Breast epithelium (tissue), 4 donors: Measurements from ENCODE around the gene ADCY5. TPM values are rescaled to one million over a fixed set of nuclear protein-coding genes. Genes with fewer than 3 reads are reported as not detected.
A peak's percentile ranks its signal among the peaks of the same experiment; 100 is the strongest.

Source experiments
- DNase-seq, 2 donors: peaks; one replicate each; pipeline ENCODE4 v3.0.0-alpha.2; 2019; ENCODE audit warnings: low spot score in 2 of 2
- H3K27ac ChIP-seq, 2 donors: fragments of 200-600 bp; sonication (generic) in 1 of 2; one replicate each; pipeline ENCODE4 v1.5.1; 2016 to 2019; ENCODE audit warnings: mild to moderate bottlenecking in 1 of 2
- H3K27me3 ChIP-seq, 2 donors: fragments of 200-600 bp; sonication (generic) in 1 of 2; one replicate each; pipeline versions ENCODE4 v1.5.1 to v1.6.0; 2017 to 2019; ENCODE audit warnings: control low read depth in 1 of 2, mild to moderate bottlenecking in 1 of 2
- H3K36me3 ChIP-seq: fragments of 200-600 bp; one replicate; pipeline ENCODE4 v1.5.1; 2019
- H3K4me1 ChIP-seq, 2 donors: fragments of 200-600 bp; sonication (generic); one replicate each; pipeline ENCODE4 v1.5.1; 2016 to 2019; ENCODE audit warnings: control low read depth in 1 of 2
- H3K4me3 ChIP-seq, 3 donors: fragments of 200-600 bp; sonication (generic); 1 replicate in 2 of 3; 2 replicates in 1 of 3; pipeline ENCODE4 v1.5.1; 2016 to 2019; ENCODE audit warnings: mild to moderate bottlenecking in 3 of 3, moderate library complexity in 2 of 3
- H3K9me3 ChIP-seq, 2 donors: fragments of 200-600 bp; sonication (generic) in 1 of 2; one replicate each; pipeline ENCODE4 v1.5.1; 2016 to 2019; ENCODE audit warnings: control low read depth in 1 of 2
- CTCF ChIP-seq, 3 donors: fragments of 450-650 bp; IDR thresholded peaks; one replicate each; pipeline ENCODE4 v1.5.1; 2016 to 2017; ENCODE audit warnings: antibody characterized with exemption in 3 of 3, mild to moderate bottlenecking in 3 of 3, moderate library complexity in 3 of 3
- POLR2A ChIP-seq: fragments of 450-650 bp; IDR thresholded peaks from one replicate; pipeline ENCODE4 v1.6.1; 2016; ENCODE audit warnings: antibody characterized with exemption, mild to moderate bottlenecking, moderate library complexity
- POLR2AphosphoS5 ChIP-seq, 3 donors: sonication (generic); formaldehyde crosslinking; IDR thresholded peaks; one replicate each; pipeline ENCODE4 v1.6.1; 2017; ENCODE audit warnings: antibody characterized with exemption in 3 of 3
- intact Hi-C: fragments of 100-400 bp; cut with DNase I; formaldehyde crosslinking; loops from one replicate; pipeline ENCODE4 v1.15.1; 2023; ENCODE audit warnings: low total_unique reads
- total RNA-seq, 3 donors: library from RNA; depleted of rRNA; stranded (reverse); fragments of >200 nt; gene quantifications; one replicate each; pipeline ENCODE4 v1.1.0, GENCODE V29; 2016

ADCY5 gene
- total RNA-seq, 3 donors from 2014 or later = 10.1 to 32.5 (median 11.5) TPM

DNA sequence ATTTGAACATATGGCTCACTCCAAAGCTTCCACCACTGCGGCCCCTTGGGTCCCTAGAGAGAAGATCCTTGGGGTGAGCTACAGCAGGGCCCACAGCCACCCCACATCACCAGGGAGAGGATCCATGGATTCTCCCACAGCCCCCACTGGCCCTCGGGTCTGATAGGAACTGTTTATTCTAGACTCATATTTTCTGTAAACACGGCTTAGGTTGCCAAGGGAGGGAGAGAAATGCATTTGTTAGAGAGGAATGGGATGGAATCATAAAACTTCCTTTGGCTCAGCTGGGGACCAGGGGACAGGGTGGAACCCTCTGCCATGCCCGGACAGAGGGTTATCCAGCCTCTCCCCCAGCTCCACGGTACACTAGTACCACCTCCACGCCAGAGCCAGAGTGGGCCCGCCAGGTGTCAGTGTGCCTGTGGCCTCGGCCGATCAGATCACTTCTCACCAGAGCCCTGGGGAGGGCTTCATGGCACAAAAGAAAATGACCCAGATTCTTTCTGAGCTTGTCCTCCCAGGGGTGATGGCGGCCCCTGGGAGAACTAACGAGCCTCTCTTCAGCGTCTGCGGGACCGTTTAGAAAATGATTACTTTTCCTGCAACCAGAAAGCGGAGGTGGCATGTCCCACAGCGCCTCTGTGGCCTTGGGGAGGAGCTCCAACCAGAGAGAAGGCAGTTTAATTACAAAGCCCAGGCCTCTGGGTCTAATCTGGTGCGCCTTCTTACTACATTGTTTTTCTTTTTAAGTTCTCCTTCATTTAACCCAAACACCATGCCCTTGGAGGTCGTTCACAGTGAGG lies 33.7 kb downstream of the ADCY5 start:
- Histone ChIP-seq H3K27ac (peak overlapping the region in 1 of 2 donors; percentile 52), H3K27me3 (no peaks in the 10 kb centered on the region), H3K4me1 (no peaks in the 10 kb centered on the region), H3K36me3 (no peaks in the 10 kb centered on the region), H3K4me3 (no peak overlapping the region), H3K9me3 (no peaks in the 10 kb centered on the region)
- no peak for DNase-seq
- intact Hi-C loops = loop anchor here (5.0 kb wide), 1 partner anchor 782 kb away; no protein-coding TSS in a partner anchor
- no peak for TF ChIP-seq POLR2A
- no peak for TF ChIP-seq CTCF (IDR thresholded peaks at IDR 0.05)
- TF ChIP-seq POLR2AphosphoS5 (IDR thresholded peaks at IDR 0.05) = no peak

DNA sequence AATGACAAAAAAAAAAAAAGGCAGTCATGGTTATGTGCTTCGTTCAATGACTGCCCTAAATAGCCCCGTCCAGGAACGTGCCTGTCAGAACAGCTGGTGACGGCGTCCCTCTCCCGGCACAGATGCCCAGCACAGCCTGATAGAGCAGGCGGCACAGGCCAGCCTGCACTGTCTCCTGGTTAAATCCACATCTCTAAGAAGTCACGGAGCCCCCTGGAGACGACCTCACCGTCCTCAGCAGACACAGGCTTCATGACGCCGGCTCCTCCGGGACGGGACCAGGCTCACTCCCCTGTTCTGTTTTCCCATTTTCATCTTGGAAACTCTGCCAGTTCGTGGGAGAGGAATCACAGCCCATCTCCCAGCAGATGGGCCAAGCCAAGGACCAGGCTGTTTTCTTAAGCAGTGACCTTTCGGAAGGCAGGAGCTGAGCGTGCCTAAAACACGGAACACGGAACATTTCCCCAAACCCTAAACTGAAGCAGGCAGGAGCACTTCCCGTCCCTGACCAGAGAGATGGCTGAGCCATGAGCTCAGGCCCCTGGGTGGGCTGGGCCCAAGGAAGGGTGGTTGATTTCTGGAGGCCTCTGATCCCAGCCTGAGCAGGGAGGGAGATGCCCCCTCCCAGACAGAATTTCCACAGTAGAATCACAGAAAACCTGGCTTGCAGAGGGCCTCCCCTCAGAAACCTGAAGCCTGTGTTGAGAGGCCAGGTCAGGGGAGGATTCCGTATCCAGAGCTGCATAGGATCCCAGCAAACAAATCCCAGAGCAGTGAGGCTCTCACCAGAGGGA lies 35.9 kb downstream of the ADCY5 start:
- H3K27me3 ChIP-seq = no peaks in the 10 kb centered on the region
- no peaks in the 10 kb centered on the region for H3K4me1 ChIP-seq
- TF ChIP-seq POLR2AphosphoS5 (IDR thresholded peaks at IDR 0.05) (no peak), CTCF (IDR thresholded peaks at IDR 0.05) (no peak), POLR2A (no peak)
- no peaks in the 10 kb centered on the region for H3K36me3 ChIP-seq
- H3K4me3 ChIP-seq = peak overlapping the region in 2 of 3 donors; percentile 21 to 54
- DNase-seq = no peak
- H3K9me3 ChIP-seq = no peaks in the 10 kb centered on the region
- intact Hi-C loops = loop anchor here (5.0 kb wide), 1 partner anchor 784 kb away; no protein-coding TSS in a partner anchor
- H3K27ac ChIP-seq = peak overlapping the region; percentile 45 to 68

GRCh38 chr3:123412076-123412475 lies 36.8 kb downstream of the ADCY5 start:
- H3K4me3 ChIP-seq = no peak overlapping the region
- no peaks in the 10 kb centered on the region for H3K9me3 ChIP-seq
- H3K27me3 ChIP-seq = no peaks in the 10 kb centered on the region
- H3K27ac ChIP-seq = peak overlapping the region in 1 of 2 donors; percentile 68
- no peak for TF ChIP-seq POLR2AphosphoS5 (IDR thresholded peaks at IDR 0.05)
- TF ChIP-seq CTCF (IDR thresholded peaks at IDR 0.05) = no peak
- no peak for TF ChIP-seq POLR2A
- intact Hi-C loops = loop anchor here (5.0 kb wide), 1 partner anchor 785 kb away; no protein-coding TSS in a partner anchor
- no peaks in the 10 kb centered on the region for H3K36me3 ChIP-seq
- no peak for DNase-seq
- no peaks in the 10 kb centered on the region for H3K4me1 ChIP-seq

DNA sequence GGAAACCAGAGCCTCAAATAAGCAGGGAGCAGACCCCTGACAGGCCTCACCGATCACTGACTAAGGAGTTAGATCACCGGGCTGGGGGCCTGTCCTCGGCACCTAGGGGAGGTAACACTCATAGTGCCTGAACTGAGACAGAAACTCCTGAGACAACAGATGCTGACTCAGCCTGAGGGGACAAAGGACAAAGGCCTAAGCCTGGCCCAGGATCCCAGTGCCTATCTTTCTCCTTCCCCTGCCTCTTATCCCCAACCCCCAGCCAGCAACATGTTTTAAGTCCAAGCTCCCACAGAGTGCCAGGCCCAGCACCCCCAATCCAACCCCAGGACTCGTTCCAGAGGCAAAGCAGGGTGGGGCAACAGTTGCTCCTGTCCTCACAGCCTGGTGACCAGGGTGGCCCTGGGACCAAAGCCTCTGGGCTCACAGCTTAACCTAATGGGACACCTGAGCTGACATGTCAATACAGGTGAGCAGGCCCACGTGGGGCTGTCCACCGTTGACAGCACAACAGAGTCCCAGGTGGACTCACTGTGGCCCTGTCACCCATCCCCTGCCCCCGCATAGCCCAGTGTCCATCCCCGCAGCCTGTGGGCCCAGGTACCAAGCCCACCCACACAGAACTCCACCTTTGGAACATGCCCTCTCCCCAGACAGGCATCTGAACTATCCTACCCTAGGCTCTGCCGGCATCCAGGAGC lies 37.4 kb downstream of the ADCY5 start:
- peak overlapping the region in 1 of 2 donors; percentile 68 for H3K27ac ChIP-seq
- no peak overlapping the region for H3K4me3 ChIP-seq
- H3K9me3 ChIP-seq = no peaks in the 10 kb centered on the region
- DNase-seq = no peak
- intact Hi-C loops = loop anchor here (5.0 kb wide), 1 partner anchor 786 kb away; no protein-coding TSS in a partner anchor
- TF ChIP-seq POLR2A (no peak), CTCF (IDR thresholded peaks at IDR 0.05) (no peak), POLR2AphosphoS5 (IDR thresholded peaks at IDR 0.05) (no peak)
- H3K27me3 ChIP-seq = no peaks in the 10 kb centered on the region
- H3K4me1 ChIP-seq = no peaks in the 10 kb centered on the region
- H3K36me3 ChIP-seq = no peaks in the 10 kb centered on the region
